ENCODE measurements around the gene ATAT1. TPM values are rescaled to one million over a fixed set of nuclear protein-coding genes. Genes with fewer than 3 reads are reported as not detected.

ATAT1 gene
- polyA plus RNA-seq, 3 donors: 2.5 to 5.1 (median 4.9) TPM

DNA sequence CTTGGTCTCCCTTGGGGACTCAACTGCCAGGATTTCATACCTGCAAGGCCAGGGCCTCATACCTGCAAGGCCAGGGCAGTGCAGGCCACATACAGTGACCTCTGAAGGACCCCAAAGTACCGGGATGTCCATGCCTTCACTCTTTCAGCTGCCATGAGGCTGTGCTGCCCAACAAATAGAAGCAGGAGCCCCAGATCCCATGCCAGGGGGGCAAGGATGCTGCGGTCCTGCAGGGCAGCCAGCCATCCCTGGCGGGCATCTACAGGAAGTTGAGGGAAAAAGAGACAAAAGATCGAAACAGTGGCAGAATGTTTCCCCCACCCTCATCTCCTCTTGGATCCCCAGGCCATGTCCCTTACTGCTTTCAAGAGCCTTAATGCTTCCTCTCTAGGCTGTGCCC lies 63.3 kb downstream of the ATAT1 start:
- no peak overlapping the region for H3K27ac ChIP-seq (ENCODE audit: low read depth, low read length)
- WGBS, 3 donors: 27 to 46% (median 39%) methylated on average over 4 of the region's 4 CpGs

DNA sequence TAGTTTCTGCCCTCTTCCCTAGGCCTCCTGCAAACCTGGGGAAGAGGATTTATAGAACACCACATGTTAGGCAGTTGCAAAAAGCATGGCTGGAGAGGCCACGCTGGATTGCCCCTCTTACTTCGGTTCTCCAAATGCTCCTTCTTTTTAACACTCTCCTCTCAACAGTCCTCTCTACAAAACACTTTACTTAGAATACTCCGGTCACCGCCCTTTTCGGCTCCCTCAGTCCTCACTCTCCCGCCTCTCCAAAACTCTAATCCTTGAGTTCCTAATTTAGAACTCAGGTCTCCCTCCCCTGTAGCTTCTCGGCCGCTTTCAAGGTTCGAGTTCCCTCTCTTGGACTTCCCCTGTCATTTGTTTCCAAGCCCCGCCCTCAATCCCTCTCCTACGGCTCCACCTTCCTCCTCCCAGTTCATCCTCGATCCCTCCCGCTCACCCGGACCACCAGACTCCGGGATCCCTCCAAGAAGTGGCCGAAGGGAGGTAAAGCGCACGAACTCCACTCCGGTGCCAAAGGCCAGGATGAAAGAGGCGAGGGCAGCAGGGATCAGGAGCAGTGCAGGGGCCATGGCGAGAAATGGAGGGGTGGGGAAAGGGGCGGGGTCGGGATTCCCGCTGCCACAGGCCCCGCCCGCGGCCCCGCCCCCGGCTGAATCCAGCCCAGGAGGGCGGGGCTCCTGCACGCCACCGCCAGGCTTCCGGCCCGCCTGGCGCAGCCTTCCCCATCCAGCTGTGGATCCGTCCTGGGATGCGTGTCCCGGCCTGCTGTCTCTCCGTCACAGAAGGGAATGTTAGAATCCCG lies 63.9 kb downstream of the ATAT1 start, which contains the start of gene NRM:
TSS of gene NRM (minus strand) at position 582 of the 805 bp plus-strand sequence. CDS start at position 572, 10 bp downstream.
- no peak within 1 kb of the TSS for H3K27ac ChIP-seq (ENCODE audit: low read depth, low read length)
- WGBS, 3 donors: 1% methylated on average over 33 to 40 of the region's 40 CpGs

DNA sequence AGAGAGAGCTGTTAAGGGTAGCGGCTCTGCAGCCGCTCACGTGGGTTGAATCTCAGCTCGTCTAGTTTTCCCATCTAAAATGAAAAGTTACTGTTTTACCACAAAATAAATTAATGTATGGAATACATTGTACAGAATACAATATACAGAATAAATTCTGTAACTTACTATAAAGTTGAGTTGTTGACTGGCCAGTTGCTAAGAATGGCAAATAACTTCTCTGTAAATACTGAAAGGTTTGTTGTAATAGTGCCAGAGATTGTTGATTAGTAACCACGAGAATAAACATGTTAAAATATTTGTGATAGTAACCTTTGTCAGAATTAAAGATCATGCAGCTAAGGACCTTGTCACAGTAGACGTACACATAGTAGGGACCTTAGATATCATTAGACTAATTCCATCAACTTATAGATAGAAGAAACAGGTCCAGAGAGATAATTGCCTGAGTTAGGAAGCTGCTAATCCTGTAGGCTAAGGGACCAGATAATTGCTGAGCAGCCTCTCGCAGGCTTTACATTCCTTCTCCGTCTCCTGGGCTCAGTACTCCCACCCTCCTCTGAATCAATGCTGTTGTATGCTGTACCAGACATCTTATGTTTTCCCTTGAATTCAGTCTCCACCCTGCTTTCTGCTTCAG lies 64.7 kb downstream of the ATAT1 start:
- WGBS, 3 donors: 12 to 19% (median 18%) methylated on average over 8 of the region's 8 CpGs
- H3K27ac ChIP-seq (ENCODE audit: low read depth, low read length): no peak overlapping the region

Other genes with a start within 250 kb of the ATAT1 start
- gene HLA-E, start 137.4 kb upstream of the ATAT1 start, polyA plus RNA-seq: 100 to 1,000 TPM; 197 to 466 (median 363) TPM
- 10 to 100 TPM; 38.2 to 84.1 (median 47.2) TPM for gene GNL1, start 70.4 kb upstream of the ATAT1 start, polyA plus RNA-seq
- gene PRR3, start 69.6 kb upstream of the ATAT1 start, polyA plus RNA-seq: 1 to 10 TPM; 4.0 to 6.2 (median 5.3) TPM
- 10 to 100 TPM; 18.3 to 46.5 (median 24.6) TPM for gene ABCF1, start 55.4 kb upstream of the ATAT1 start, polyA plus RNA-seq
- gene PPP1R10, start 9.6 kb upstream of the ATAT1 start, polyA plus RNA-seq: 10 to 100 TPM; 11.6 to 27.4 (median 18.1) TPM
- 10 to 100 TPM; 69.1 to 88.1 (median 77.1) TPM for gene MRPS18B, start 9.0 kb upstream of the ATAT1 start, polyA plus RNA-seq
- gene C6orf136, start 20.3 kb downstream of the ATAT1 start, polyA plus RNA-seq: 10 to 100 TPM in 2 of 3 donors, 1 to 10 TPM in 1; 8.8 to 13.2 (median 10.2) TPM
- 10 to 100 TPM; 16.8 to 22.3 (median 19.7) TPM for gene DHX16, start 46.1 kb downstream of the ATAT1 start, polyA plus RNA-seq
- gene PPP1R18, start 59.8 kb downstream of the ATAT1 start, polyA plus RNA-seq: 100 to 1,000 TPM in 1 of 3 donors, 10 to 100 TPM in 1, 1 to 10 TPM in 1; 10.0 to 102 (median 75.8) TPM
- gene NRM, start 64.1 kb downstream of the ATAT1 start, polyA plus RNA-seq: 1 to 10 TPM; 6.7 to 8.1 (median 7.5) TPM
- gene MDC1, start 90.4 kb downstream of the ATAT1 start, polyA plus RNA-seq: 10 to 100 TPM in 1 of 3 donors, 1 to 10 TPM in 2; 7.4 to 12.7 (median 7.8) TPM
- 100 to 1,000 TPM; 166 to 400 (median 269) TPM for gene TUBB, start 93.5 kb downstream of the ATAT1 start, polyA plus RNA-seq
- gene FLOT1, start 115.8 kb downstream of the ATAT1 start, polyA plus RNA-seq: 100 to 1,000 TPM in 2 of 3 donors, 10 to 100 TPM in 1; 87.0 to 229 (median 221) TPM
- 100 to 1,000 TPM in 1 of 3 donors, 10 to 100 TPM in 2; 41.6 to 402 (median 45.5) TPM for gene IER3, start 117.7 kb downstream of the ATAT1 start, polyA plus RNA-seq

Data from adipose tissue (tissue), 3 donors.